NCI-H1092 (cell line): ENCODE data around the gene CDY1B.
"Not testable (repeated sequence)": the region's sequence is repeated elsewhere in the genome, so short reads cannot be mapped to it uniquely, and the experiment has no call there.

ENCODE experiments used
- DNase-seq: peaks from one replicate; lab custom pipeline; 2025; lab: John Stamatoyannopoulos, UW

CDY1B gene

GRCh38 chrY:24047919-24048318 lies at the start of gene CDY1B:
Gene CDY1B (minus strand): TSS chrY:24048019. CDS start chrY:24047688, 331 bp downstream.
- DNase-seq = not testable (repeated sequence)

GRCh38 chrY:24049525-24049924 lies 1.7 kb upstream of the CDY1B start:
- DNase-seq = not testable (repeated sequence)

GRCh38 chrY:24043209-24043608 lies 4.6 kb downstream of the CDY1B start:
- DNase-seq = not testable (repeated sequence)

GRCh38 chrY:24039008-24039718 lies 8.7 kb downstream of the CDY1B start:
- not testable (repeated sequence) for DNase-seq

GRCh38 chrY:24026212-24027103 lies 21.4 kb downstream of the CDY1B start:
- DNase-seq = not testable (repeated sequence)
